ENCODE data around the gene SEC62.

Gene SEC62

GRCh38 chr3:169969174-169970095 lies 2.8 kb downstream of the SEC62 start:
- in situ Hi-C loops (cut with HindIII; ENCODE audit: low pct_ligation_motif_present, low sequenced_read_pairs), result no loop called here
- TF ChIP-seq, protein P1, sequence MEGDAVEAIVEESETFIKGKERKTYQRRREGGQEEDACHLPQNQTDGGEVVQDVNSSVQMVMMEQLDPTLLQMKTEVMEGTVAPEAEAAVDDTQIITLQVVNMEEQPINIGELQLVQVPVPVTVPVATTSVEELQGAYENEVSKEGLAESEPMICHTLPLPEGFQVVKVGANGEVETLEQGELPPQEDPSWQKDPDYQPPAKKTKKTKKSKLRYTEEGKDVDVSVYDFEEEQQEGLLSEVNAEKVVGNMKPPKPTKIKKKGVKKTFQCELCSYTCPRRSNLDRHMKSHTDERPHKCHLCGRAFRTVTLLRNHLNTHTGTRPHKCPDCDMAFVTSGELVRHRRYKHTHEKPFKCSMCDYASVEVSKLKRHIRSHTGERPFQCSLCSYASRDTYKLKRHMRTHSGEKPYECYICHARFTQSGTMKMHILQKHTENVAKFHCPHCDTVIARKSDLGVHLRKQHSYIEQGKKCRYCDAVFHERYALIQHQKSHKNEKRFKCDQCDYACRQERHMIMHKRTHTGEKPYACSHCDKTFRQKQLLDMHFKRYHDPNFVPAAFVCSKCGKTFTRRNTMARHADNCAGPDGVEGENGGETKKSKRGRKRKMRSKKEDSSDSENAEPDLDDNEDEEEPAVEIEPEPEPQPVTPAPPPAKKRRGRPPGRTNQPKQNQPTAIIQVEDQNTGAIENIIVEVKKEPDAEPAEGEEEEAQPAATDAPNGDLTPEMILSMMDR (IDR thresholded peaks at IDR 0.05; ENCODE audit: low read depth, low read length, missing control alignments), result no peak
- H3K36me3 ChIP-seq (replicated peaks), result no peaks in the 10 kb centered on the region
- H3K27me3 ChIP-seq (replicated peaks), result no peaks in the 10 kb centered on the region
- DNase-seq, result no peak
- no peak overlapping the region for H3K4me3 ChIP-seq (ENCODE audit: low read depth, low read length)
- no peak overlapping the region for H3K27ac ChIP-seq

DNA sequence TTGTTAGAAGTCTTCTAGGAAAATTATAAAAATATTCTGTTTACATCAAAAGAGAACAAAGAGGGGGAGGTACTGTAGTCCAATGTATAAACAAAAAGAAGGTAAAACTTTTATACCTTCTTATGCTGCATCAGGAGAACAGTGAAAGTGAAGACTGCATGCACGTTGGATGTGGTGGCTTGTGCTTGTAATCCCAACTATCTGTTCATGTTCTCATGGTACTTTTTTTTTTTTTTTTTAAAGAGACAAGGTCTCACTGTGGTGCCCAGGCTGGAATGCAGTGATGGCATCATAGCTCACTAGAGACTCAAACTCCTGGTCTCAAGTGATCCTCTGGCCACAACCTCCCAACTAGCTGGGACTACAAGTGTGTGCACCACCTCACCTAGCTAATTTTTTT lies 4.2 kb downstream of the SEC62 start:
- Histone ChIP-seq H3K4me3 (ENCODE audit: low read depth, low read length) (no peak overlapping the region), H3K36me3 (replicated peaks) (no peaks in the 10 kb centered on the region), H3K27ac (no peak overlapping the region), H3K27me3 (replicated peaks) (no peaks in the 10 kb centered on the region)
- no peak for DNase-seq
- TF ChIP-seq, protein P1 (IDR thresholded peaks at IDR 0.05; ENCODE audit: low read depth, low read length, missing control alignments), result no peak
- in situ Hi-C loops (cut with HindIII; ENCODE audit: low pct_ligation_motif_present, low sequenced_read_pairs), result no loop called here

- in situ Hi-C loops (cut with HindIII; ENCODE audit: low pct_ligation_motif_present, low sequenced_read_pairs), result no loop called here
- Histone ChIP-seq H3K27me3 (replicated peaks) (no peaks in the 10 kb centered on the region), H3K36me3 (replicated peaks) (peaks cover 6% of the 10 kb centered on the region), H3K27ac (no peak overlapping the region), H3K4me3 (ENCODE audit: low read depth, low read length) (no peak overlapping the region)
- TF ChIP-seq, protein P1 (IDR thresholded peaks at IDR 0.05; ENCODE audit: low read depth, low read length, missing control alignments), result no peak
- no peak for DNase-seq
Observed at GRCh38 chr3:169971522-169971921, 4.9 kb downstream of the SEC62 start.

DNA sequence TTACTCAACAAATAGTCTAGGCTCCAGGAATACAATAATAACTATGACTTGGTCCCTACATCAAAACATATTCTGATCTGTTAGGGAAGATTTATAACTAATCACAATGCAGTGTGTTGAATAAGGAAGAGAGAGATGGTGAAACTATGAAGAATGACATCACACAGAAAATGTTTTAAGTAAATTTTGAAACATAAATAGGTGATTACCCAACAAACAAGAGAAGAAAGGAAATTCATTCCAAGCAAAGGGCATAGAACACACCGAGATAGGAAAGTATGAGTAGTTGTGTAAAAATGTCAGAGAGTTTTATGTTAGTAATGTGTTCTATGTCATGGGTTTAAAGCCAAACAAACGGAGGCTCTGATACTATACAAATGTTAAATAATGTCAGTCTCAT lies 13.4 kb downstream of the SEC62 start:
- Histone ChIP-seq H3K4me3 (ENCODE audit: low read depth, low read length) (no peak overlapping the region), H3K27ac (no peak overlapping the region), H3K27me3 (replicated peaks) (no peaks in the 10 kb centered on the region), H3K36me3 (replicated peaks) (peaks cover 68% of the 10 kb centered on the region)
- DNase-seq, result no peak
- TF ChIP-seq, protein P1 (IDR thresholded peaks at IDR 0.05; ENCODE audit: low read depth, low read length, missing control alignments), result no peak
- in situ Hi-C loops (cut with HindIII; ENCODE audit: low pct_ligation_motif_present, low sequenced_read_pairs), result no loop called here

GRCh38 chr3:169984292-169984691 lies 17.7 kb downstream of the SEC62 start:
- Histone ChIP-seq H3K36me3 (replicated peaks) (peaks cover 65% of the 10 kb centered on the region), H3K27ac (no peak overlapping the region), H3K27me3 (replicated peaks) (no peaks in the 10 kb centered on the region), H3K4me3 (ENCODE audit: low read depth, low read length) (no peak overlapping the region)
- in situ Hi-C loops (cut with HindIII; ENCODE audit: low pct_ligation_motif_present, low sequenced_read_pairs), result no loop called here
- DNase-seq, result no peak
- TF ChIP-seq, protein P1 (IDR thresholded peaks at IDR 0.05; ENCODE audit: low read depth, low read length, missing control alignments), result no peak
